GF-D8 (cell line): Measurements from ENCODE around the gene CTNNA1.
"Not testable (repeated sequence)": the region's sequence is repeated elsewhere in the genome, so short reads cannot be mapped to it uniquely, and the experiment has no call there.

Source experiments
- DNase-seq: peaks from one replicate; lab custom pipeline; 2025; lab: John Stamatoyannopoulos, UW

CTNNA1 gene, protein sequence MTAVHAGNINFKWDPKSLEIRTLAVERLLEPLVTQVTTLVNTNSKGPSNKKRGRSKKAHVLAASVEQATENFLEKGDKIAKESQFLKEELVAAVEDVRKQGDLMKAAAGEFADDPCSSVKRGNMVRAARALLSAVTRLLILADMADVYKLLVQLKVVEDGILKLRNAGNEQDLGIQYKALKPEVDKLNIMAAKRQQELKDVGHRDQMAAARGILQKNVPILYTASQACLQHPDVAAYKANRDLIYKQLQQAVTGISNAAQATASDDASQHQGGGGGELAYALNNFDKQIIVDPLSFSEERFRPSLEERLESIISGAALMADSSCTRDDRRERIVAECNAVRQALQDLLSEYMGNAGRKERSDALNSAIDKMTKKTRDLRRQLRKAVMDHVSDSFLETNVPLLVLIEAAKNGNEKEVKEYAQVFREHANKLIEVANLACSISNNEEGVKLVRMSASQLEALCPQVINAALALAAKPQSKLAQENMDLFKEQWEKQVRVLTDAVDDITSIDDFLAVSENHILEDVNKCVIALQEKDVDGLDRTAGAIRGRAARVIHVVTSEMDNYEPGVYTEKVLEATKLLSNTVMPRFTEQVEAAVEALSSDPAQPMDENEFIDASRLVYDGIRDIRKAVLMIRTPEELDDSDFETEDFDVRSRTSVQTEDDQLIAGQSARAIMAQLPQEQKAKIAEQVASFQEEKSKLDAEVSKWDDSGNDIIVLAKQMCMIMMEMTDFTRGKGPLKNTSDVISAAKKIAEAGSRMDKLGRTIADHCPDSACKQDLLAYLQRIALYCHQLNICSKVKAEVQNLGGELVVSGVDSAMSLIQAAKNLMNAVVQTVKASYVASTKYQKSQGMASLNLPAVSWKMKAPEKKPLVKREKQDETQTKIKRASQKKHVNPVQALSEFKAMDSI

DNA sequence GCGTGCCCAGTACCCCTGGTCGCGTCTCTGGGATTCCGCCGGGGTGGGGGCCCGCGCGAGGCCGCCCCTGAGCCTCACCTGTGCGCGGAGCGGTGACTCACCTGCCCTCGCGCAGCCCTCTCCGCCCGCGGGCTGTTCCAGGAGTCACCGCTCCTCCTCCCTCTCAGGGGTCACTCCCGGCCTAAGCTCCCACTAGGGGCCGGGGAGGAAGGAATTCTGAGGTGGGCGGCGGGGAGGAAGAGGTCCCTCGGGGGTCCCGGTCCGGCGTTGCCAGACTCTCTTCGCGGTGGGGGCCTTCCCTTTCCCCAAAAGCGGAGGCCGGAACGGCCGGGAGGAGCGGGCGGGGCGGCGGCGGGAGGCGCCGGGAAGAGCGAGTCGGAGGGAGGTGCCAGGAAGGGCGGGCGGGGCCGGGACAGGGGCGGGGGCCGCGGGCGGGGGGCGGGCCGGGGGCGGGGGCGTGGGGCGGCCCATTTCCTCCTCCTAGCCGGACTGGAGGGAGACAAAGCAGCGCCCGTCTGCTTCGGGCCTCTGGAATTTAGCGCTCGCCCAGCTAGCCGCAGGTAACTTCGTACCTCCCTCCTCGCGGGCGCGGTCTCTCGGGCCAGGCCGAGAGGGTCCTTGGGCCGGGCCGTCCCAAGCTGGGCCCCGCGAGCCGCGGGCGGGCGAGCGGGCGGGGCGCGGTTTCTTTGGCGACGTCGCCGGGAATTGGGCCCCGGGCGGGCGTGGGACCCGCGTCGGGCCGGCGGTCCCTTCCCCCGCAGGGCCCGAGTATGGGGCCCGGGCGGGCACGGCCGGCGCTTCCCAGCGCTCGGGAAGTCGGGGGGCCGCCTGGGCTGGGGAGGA, at the start of gene CTNNA1:
TSS of gene CTNNA1 (plus strand) at position 475 of the 843 bp plus-strand sequence. CDS start 28,500 bp downstream, outside the sequence.
- no peak for DNase-seq

DNA sequence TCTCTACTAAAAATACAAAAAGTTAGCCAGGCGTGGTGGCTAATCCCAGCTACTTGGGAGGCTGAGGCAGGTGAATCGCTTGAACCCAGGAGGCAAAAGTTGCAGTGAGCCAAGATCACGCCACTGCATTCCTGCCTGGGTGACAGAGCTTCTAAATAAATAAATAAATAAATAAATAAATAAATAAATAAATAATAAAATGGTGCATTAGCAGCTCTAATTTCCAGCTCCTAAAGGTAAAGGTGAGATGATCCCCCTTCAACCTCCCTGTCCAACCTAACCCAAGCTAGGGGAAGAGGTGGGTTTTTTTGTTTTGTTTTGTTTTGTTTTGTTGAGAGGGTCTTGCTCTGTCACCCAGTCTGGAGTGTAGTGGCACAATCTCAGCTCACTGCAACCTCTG, 49.4 kb upstream of the CTNNA1 start:
- DNase-seq, result not testable (repeated sequence)

DNA sequence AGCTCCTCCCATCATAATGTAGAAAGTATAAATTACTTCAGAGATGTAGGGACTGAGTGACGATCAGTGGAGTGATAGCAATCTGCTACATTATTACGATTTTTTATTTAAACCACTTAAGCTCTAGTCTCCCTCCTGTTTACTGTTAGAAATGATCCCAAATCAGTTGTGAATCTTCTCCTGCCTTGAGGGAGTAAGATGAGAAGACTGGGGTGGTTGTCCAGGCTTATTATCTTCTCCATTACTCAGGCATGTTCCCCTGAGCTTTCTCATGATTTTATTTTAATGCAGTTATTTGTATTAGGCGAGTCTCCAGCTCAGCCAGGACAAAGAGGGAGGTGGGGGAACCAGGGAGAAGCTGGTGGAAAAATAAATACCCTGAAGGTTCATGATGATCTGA, 48.2 kb upstream of the CTNNA1 start:
- no peak for DNase-seq

DNA sequence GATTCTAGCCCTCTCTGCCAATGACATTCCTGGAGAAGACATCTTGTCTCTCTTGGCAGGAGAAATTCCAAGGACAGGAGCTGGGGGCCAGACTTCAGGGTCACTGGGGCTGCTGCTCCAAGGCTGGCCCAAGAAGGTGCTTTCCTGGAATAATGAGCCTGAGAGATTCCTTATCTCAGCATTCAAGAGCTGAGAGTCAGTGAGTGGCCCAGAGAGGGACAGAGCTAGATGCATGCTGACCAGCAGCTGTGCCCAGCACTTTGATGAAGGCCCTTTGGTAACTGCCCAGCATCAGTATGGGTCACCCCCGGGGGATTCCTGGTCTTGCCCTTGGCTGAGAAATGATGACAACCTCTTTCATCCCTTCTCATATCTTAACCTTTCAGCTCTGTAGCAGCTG, 47.7 kb upstream of the CTNNA1 start:
- DNase-seq, result no peak

DNA sequence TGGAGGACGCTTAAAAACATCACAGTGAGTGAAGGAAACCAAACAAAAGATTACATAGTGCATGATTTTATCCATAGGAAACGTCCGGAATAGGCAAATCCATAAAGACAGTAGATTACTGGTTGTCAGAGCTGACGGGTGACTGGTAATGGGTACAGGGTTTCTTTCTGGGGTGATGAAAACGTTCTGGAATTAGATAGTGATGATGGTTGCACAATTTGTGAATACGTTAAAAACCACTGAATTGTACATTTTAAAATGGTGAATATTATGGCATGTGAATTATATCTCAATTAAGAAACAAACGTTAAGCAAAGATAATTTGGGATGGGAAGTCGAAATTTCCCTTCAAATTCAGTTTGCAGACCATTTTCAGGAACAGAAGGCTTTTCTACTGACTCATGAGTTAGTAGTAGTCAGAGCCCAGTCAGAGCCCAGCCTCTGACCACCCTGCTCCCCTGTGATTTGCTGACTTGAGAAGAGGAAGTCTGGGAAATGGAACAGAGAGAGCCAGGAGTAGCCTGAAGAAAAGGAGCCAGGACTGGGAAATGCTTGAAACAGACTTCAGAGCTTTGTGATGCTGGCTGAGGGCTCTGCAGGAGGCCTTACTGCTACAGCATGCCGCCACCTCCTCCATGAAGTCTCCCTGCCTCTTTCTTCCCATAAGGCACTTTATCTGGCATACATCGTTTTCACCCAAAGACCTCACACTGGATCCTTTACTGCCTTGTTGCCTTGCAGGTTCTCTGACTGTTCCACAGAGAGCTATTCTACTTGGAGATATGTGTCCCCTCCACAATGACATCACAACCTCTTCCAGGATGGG, 46.4 kb upstream of the CTNNA1 start:
- DNase-seq, result no peak

DNA sequence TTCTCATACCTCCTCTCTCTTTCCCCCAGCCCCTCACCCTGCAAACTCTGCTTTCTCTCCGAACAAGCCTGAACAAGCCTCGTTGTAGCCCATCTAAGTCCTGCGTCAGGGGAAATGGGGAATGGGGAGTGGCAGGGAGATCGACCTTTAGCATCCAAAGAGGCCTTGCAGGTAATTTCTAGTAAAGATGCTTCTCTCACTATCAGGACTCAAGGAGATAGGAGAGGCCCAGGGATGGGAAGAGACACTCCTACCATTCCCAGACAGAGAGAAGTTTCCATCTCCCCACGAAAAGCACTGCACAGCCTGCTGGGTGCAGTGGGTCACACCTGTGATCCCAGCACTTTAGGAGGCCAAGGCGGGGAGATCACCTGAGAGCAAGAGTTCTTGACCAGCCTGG, 44.4 kb upstream of the CTNNA1 start:
- no peak for DNase-seq

DNA sequence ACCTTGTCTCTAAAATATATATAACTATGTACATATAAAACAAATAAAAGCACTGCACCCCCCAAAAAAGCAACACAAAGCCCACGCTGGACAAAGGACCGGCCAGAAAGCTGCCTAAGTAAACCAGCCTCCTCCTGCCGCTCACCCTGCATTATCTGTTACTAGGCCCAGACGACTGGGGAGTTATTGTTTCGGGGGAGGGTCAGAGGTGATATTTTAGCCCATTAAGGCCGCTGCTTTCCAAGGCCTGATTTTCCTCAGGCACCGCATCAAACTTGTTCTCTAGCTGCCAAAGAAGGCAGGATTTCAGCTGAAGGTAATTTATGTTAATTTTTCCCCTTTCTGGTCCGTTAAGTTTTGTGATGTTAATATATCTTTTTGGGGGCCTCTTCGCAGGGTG, 44.0 kb upstream of the CTNNA1 start:
- no peak for DNase-seq

DNA sequence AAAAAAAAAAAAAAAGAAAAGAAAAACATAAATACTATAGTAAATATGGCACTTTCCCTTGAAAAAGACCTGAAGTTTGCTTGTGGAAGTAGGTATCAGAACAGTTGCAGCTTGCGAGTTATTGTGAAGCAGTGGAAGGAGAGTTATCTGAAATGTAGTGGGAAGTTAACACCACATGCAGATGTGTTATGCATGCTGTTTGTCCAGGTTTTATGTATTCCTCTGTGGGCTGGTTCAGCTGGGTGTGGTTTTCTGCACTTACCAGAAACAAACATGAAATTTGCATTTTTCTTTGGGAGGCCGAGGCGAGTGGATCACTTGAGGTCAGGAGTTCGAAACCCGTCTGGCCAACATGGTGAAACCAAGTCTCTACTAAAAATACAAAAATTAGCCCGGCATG, 42.1 kb upstream of the CTNNA1 start:
- no peak for DNase-seq

DNA sequence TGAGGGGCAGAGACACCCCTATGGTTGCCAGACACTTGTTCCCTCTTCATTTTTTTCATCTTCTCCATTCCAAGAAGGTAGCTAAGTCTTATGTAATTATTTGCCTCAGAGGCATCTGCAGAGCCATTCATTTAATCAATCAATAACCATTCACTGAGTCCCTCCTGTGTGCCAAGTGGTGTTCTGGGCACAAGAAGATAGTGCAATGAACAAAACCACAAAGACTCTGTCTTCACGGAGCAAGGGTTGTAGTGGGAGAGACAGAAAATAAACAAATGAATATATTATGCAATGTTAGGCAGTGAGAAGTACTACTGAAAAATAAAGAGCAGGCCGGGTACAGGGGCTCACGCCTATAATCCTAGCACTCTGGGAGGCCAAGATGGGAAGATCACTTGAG, 41.4 kb upstream of the CTNNA1 start:
- DNase-seq, result no peak

DNA sequence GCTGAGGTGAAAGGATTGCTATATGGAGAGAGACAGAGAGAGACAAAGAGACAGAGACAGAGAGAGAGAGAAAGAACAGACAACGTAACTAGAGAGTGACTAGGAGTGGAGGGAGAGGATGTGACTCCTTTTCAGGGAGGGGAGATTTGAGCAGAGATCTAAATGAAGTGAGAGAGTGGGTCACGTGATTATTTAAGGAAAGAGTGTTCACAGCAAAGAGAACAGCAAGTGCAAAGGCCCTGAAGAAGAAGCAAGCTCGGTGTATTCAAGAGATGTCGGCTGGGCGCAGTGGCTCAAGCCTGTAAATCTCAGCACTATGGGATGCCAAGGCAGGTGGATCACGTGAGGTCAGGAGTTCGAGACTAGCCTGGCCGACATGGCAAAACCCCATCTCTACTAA, 40.9 kb upstream of the CTNNA1 start:
- DNase-seq, result no peak

DNA sequence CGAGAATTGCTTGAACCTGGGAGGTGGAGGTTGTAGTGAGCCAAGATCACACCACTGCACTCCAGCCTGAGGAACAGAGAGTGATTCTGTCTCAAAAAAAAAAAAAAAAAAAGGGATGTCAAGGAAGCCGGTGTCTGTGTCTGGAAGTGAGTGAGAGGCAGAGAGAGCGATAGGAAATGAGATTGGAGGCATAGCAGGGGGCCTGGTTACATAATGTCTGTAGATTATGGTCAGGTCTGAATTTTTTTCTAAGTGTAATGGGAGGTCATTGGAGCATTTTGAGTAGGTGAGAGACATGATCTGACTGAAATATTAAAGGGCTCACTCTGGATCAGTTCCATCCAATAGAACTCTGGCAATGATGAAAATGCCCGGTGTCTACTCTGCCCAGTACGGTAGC, 40.4 kb upstream of the CTNNA1 start:
- DNase-seq, result no peak

DNA sequence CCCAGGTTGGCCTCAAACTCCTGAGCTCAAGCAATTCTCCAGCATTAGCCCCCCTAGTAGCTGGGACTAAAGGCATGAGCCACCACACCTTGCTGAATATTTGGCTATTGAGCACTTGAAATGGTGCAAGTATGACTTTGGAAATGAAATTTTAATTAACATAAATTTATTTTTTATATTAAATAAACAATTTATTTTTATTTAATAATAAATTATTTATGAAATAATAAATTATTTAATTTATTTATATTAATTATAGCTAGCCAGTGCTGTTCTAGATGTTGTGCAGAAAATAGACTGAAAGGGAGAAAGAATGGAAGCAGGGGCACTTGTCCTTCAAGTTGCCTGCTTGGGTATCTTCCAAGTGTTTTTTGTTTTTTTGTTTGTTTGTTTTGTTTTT, 40.0 kb upstream of the CTNNA1 start:
- no peak for DNase-seq

DNA sequence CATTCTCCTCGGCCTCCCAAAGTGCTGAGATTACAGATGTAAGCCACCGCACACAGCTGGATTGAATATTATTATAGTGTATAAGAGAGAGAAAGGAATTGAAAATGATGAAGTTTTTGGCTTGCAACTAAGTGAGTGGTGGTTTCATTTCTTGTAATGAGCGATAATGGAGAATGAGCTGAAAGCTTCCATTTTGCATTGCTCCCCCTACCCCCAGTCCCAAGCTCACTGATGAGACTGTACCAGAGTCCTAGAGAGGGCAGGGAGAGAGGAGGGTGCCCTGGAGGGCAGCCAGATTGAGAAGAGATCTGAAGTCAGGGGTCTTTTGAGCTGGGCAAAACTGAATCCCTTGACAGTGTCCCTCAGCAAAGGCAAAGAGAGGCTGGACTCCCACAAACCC, 38.5 kb upstream of the CTNNA1 start:
- DNase-seq, result no peak

DNA sequence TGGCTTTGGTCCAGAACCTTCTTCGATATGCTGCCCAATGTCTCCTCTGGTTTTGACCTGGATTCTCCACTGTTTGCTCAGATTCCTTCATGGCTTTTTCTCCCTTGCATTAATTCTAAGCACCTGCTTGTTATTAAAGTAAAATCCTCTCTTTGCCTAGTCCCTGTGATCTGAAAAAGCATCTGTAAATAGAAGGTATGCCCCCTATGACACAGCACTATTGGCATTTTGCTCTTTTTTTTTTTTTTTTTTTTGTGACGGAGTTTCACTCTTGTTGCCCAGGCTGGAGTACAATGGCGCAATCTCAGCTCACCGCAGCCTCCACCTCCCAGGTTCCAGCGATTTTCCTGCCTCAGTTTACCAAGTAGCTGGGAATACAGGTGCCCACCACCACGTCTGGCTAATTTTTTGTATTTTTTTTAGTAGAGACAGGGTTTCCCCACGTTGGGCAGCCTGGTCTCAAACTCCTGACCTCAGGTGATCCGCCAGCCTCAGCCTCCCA, 37.2 kb upstream of the CTNNA1 start:
- not testable (repeated sequence) for DNase-seq

DNA sequence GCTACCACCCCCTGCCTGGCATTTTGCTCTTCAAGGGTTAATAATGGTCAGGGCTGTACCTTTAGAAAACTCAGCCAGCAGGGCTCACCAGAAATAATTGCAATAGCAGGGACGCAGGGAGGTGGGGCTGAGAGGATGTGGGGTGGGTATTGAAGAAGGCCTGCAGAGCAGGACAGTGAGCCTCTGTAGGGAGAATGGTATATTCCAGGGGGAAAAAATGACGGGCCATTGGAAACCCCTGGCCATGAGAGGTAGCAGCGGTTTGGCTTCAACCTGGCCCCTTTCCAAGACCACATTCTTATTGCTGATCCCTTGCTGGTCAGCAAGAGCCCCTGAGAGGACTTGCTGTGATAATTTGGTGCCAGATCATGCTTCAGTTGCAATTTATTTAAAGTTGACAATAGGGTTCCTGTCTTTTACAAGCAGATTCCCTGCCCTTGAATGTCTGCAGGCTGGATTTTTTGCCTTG, 36.7 kb upstream of the CTNNA1 start:
- no peak for DNase-seq

DNA sequence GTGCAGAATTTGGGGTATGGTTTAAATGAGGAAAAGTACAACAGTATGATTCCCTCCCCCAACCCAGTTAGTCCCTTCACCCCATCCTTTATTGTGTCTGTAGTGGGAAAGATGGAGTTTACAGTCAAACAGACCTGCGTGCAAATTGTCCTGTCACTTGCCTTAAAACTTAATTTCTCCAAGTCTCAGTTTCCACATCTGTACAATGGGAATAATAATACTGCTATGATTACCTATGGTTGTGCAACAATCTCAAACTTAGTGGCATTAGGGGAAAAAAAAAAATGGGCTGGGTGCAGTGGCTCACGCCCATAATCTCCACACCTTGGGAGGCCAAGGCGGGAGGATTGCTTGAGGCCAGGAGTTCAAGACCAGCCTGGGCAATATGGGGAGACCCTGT, 35.8 kb upstream of the CTNNA1 start:
- DNase-seq, result no peak

DNA sequence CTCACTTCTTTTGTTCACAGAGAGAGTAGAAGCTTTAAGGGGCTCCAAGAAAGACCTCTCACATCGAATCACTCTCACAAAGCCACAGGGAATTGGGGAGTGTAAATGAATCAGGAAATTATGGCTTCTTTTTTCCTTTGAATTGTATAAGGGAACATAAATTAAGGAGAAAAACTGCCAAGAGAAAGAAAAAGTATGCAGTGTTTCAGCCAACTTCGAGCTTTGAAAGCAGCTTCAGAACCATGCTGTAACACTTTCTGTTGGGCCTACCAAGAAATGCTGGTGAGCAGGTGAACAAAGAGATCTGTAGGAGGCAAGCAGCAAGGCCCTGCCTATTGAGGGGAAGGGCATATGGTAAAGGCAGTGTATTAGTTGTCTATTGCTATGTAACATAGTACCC, 33.4 kb upstream of the CTNNA1 start:
- DNase-seq, result no peak

DNA sequence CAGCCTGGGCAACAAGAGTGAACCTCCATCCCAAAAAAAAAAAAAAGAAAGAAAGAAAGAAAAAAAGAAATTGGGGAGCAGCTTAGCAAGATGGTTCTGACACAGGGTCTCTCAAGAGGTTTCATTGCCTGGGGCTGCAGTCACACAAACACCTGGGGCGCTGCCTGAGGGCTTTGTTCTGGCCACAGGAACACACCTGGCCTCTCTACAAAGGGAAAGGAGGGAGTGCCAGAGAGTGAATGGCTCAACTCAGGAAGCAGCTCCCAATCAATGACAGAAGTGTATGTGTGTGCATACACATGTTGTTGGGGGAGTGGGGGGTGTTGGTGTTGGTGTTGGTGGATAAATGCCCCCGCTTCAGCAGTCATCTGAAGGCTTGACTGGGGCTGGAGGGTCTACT, 32.4 kb upstream of the CTNNA1 start:
- DNase-seq, result no peak

DNA sequence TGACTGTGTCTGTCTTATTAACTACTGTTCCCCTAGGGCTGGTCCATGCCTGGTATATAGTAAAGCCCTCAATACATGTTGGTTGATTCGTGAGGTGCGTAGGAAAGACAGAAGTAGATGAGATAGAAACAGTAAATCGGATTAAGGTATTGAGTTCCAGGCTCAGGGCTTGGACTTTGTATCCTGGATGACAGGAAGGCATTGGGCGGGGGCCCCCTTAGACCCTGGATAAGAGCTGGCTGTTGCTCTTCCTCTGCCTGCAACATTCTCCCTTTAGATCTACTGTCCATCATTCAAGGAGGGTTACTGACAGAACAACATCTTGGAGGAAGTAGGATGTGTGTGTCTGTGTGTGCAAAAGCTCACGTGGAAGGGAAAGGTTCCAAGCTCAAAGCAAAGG, 31.2 kb upstream of the CTNNA1 start:
- no peak for DNase-seq

DNA sequence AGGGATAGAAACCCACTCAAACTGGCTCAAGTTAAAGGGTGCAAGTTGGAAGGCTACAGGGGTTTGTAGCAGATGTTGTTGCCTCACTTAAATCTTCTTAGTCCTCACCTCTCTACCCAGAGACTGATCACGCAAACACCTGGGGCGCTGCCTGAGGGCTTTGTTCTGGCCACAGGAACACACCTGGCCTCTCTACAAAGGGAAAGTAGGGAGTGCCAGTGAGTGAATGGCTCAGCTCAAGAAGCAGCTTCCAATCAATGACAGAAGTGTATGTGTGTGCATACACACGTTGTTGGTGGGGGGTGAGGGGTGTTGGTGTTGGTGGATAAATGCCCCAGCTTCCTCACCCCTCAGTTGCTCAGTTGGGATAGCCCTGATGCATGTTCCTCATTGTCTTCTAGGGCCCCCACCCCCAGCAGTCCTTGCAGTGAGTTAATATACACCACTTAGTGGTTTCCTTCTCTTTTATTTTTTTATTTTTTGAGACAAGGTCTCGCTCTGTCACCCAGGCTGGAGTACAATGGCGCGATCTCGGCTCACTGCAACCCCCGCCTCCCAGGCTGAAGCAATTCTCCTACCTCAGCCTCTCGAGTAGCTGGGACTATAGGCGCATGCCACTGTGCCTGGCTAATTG, 30.6 kb upstream of the CTNNA1 start:
- no peak for DNase-seq
